Esophagus squamous epithelium (tissue), 4 donors: ENCODE data around the gene SCYL3.

ENCODE experiments used
- CTCF ChIP-seq, 6 experiments: fragments of 450-650 bp in 4 of 6; fragments of 200-600 bp in 2 of 6; sonication (generic) in 2 of 6; IDR thresholded peaks; one replicate each; pipeline ENCODE4 v1.5.1; 2016 to 2019; ENCODE audit warnings: antibody characterized with exemption in 6 of 6, mild to moderate bottlenecking in 4 of 6, moderate library complexity in 4 of 6
- POLR2A ChIP-seq, 4 donors: fragments of 450-650 bp; IDR thresholded peaks; one replicate each; pipeline ENCODE4 v1.6.1; 2017; ENCODE audit warnings: antibody characterized with exemption in 4 of 4, mild to moderate bottlenecking in 4 of 4, moderate library complexity in 3 of 4

GRCh38 chr1:169809370-169810095 is 84.2 kb downstream of the SCYL3 start:
- TF ChIP-seq CTCF (IDR thresholded peaks at IDR 0.05) (peak in 5 of 6 experiments; percentile 41 to 66 (median 50)), POLR2A (IDR thresholded peaks at IDR 0.05) (no peak)
